T-helper 1 cell treated with Interleukin-12 subunit alpha and Interleukin-12 subunit beta and Interleukin-4 antibody, amounts not matched to agents 30 ng/mL and 1 ng/mL, for 36 hours (primary cell): ENCODE data around the gene SLC32A1. TPM values are rescaled to one million over a fixed set of nuclear protein-coding genes. Genes with fewer than 3 reads are reported as not detected.

Source experiments
- intact Hi-C: fragments of 100-400 bp; cut with micrococcal nuclease; formaldehyde crosslinking; loops from one replicate; pipeline ENCODE4 v1.15.1; 2024
- total RNA-seq: library from RNA; stranded (reverse); gene quantifications from 2 replicates; pipeline ENCODE4 v1.2.3, GENCODE V29; 2022

The SLC32A1 gene
- total RNA-seq, 1 donor from 2014 or later: not detected

DNA sequence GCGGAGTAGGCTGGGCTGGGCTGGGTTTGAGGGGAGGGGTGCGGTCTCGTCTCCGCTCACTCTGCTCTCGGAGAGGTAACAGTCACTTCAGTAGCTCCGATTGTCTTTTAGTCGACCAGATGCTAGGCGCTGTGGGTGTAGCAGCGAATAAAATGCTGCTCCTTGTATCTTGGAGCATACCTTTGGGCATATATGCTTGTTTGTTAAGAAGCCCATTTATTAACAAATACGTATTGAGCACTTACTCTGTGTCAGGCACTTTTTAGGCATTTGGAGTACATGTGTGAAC, 24.5 kb downstream of the SLC32A1 start:
- intact Hi-C loops: loop anchor here (1.0 to 5.0 kb wide), 14 partner anchors 18 to 1057 kb away; partner anchors contain the start of genes CTNNBL1, DHX35, FAM83D and PPP1R16B

DNA sequence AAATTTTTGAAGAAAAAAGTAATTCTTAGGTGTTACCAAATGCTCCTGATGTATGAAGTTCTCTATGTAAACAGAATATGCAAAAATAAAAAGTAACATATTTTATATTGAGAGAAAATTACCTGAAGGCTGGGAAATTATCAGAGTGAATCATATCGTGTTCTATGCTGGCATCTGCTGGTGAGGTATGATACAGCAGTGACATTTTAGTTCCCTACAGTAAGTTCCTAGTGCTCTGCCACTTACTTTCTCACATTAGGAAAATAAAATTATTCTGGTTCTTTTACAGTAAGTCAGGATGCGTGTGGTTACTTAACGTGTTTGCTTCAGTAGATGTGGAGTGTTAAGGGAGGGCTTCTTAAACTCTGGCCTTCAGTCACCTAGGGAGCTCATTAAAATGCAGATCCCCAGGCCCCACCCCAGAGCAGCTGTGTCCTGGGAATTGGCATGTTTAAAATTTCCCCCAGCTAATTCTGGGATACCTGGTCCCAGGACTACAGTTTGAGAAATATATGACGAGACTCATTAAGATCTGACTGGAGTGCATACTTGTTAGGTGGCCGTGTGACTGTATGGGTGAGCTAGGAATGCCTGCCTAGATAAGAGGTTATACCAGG, 27.2 kb downstream of the SLC32A1 start:
- intact Hi-C loops: loop anchor here (1.0 kb wide), 3 partner anchors 25 to 118 kb away; no protein-coding TSS in a partner anchor

DNA sequence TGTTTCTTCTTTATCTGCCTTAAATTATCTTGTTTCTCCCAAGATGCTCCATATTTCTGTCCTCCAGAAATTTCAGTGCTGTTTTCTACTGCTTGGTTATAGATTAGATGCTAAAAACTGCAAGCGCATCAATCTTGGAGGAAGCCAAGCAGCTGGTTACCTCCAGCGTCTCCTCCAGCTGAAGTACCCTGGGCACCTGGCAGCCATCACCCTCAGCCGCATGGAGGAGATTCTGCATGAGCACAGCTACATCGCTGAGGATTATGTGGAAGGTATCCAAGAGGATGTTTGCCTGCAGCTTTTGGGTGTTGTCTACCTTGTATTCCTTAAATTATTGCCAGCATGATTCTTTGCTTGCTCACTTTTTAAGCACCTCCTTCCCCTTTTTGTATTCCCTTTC, 27.7 kb downstream of the SLC32A1 start:
- intact Hi-C loops: no loop called here

DNA sequence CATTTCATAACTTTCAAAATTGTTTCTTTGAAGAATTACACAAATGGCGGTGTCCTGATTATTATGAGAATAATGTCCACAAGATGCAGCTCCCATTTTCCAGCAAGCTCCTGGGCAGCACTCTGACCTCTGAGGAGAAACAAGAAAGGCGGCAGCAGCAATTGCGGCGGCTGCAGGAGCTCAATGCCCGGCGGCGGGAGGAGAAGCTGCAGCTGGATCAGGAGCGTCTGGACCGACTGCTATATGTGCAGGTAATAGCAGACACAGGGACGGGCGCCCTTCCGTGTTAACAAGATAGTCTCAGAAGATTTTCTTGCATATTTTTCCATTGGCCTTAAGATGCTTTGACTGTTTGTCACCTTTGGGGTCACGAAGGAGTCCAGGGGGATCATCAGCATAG, 30.6 kb downstream of the SLC32A1 start:
- intact Hi-C loops: no loop called here

DNA sequence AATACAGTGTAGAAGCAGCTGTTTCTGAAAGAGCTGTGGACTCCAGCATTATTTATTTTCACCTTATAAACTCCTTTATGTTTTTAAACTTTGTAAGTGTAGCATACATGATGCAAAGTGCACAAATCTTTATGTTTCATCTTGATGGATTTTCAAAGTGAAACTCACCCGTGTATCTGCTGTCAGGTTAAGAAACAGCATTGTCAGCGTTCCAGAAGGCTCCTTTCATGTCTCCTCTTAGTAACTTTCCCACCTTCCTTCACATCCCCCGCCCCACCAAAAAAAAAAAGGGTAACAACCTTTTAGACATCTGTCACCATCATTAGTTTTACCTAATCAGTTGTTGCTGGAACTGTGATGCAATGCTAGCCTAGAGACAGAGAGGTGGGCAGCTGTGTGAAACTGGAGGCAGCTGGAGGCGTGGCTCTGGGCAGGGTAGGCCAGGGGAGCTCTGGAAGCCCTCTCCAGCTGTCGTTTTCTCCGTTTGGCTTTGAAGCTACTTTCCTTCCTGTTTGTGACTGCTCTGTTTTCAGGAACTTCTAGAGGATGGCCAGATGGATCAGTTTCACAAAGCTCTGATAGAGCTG, 31.1 kb downstream of the SLC32A1 start:
- intact Hi-C loops: no loop called here

DNA sequence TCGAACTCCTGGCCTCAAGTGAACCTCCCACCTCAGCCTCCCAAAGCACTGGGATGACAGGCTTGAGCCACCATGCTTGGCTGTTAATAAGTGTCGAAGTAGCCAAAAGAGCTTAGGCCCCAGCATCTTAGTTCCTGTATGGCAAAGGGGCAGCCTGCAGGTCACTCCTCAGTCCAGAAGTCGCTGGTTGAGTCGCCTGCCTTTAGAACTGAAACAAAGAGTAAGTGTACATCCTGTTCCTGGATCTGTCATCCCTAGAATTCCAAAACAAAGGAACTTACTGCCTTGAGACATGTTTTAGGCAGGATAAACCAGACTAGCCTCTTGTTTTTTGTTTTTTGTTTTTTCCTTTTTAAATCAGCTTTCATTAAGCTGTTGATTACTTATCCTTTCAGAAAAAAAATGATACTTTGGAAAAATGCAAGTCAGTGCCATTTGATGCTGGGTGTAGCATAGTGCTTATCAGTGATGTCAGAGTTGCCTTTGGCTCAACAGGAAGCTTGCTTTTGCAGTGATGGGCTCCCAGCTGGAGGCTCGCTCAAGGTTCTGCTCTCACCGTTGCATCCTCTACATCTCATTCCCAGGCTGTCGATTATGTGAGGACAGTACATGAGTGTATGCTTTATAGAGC, 33.0 kb downstream of the SLC32A1 start:
- intact Hi-C loops: no loop called here

GRCh38 chr20:38759106-38759505, 34.8 kb downstream of the SLC32A1 start:
- intact Hi-C loops: no loop called here

- intact Hi-C loops: no loop called here
Measured at GRCh38 chr20:38760978-38761377, 36.7 kb downstream of the SLC32A1 start.

DNA sequence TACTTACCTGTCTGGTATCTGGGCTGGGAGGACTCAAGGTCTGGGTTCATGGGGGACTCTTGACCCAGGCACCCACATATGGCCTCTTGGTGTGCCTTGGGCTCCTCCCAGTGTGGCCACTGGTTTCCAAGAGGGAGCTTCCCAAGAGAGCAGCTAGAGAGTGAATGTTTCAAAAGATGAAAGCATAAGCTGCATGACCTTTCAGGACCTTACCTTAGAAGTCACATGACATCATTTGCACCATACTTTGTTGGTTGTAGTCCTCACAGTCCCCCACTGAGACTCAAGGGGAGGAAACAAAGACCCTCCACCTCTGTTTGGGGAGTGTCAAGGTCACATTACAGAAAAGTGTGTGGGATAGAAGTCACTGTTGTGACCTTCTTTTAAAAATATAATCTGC, 37.9 kb downstream of the SLC32A1 start:
- intact Hi-C loops: no loop called here

GRCh38 chr20:38763616-38764015, 39.3 kb downstream of the SLC32A1 start:
- intact Hi-C loops: no loop called here

- intact Hi-C loops: no loop called here
Measured at GRCh38 chr20:38764567-38765318, 40.5 kb downstream of the SLC32A1 start.

- intact Hi-C loops: no loop called here
Measured at GRCh38 chr20:38766071-38766470, 41.8 kb downstream of the SLC32A1 start.

- intact Hi-C loops: no loop called here
Measured at GRCh38 chr20:38769376-38770295, 45.4 kb downstream of the SLC32A1 start.

DNA sequence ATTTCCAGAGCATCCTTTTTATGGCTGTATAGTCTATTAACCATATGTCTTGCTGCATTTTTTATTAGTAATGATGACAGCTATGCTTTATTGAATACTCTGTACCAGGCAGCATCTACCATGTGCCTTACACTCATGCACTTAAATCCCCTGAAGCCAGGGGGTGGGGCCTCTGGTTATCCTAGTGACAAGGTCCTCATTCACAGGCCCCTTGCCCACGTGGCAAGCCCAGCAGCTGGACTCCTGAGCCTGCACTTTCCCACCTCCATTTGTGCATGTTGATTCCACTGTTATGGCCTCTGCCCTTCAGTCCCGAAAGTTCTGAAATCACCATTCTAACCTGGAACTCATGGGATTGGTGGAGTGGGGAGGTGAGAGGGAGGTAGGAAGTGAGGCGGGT, 46.3 kb downstream of the SLC32A1 start:
- intact Hi-C loops: no loop called here

DNA sequence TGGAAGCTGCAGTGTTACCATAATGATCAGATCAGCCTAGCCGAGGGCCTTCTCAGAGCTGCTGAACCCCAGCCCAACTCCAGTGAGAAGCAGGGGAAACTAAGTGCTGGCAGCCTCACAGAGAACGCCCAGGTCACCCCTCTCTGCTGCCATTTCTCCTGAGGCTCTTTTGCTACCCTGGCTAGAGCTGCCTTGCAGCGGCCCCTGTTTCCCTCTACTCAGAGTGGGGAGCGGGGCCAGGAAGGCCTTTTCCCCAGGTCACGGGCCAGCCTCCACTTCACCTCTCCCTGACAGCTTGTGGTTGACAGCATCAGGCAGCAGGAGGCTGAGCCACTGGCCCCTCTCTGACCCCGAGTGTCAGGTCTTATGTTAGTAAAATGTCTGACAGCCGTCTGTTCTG, 46.7 kb downstream of the SLC32A1 start:
- intact Hi-C loops: no loop called here

DNA sequence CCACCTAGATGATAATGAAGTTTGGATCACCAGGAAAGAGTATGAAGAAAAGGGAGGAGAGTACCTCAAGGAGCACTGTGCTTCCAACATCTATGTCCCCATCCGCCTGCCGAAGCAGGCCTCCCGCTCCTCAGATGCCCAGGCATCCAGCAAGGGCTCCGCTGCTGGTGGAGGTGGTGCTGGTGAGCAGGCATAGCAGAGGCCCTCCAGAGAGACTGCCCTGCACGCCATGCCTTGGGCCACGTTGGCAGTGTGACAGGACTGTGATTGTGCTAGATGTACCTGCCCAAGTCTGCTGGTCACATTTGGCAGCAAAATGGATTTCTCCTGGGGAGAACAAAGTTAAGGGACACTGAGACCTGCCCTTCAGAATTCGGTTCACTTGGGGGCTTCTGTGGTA, 47.3 kb downstream of the SLC32A1 start:
- intact Hi-C loops: no loop called here

DNA sequence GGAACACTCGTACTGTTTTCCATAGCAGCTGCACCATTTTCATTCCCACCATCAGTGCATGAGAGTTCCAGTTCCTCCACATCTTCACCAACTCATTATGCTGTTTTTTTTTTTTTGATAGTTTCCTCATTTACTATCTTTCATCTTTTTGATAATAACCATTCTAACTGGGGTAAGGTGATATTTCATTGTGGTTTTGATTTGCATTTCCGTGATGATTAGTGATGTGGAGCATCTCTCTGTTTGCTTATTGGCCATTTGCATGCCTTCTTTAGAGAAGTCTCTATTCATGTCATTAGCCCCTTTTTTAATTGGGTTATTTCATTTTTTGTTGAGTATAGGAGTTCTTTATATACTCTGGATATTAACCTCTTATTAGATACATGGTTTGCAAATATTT, 49.9 kb downstream of the SLC32A1 start:
- intact Hi-C loops: no loop called here

GRCh38 chr20:38776363-38776762, 52.1 kb downstream of the SLC32A1 start:
- intact Hi-C loops: no loop called here
